HFF-Myc (cell line): ENCODE measurements around the gene LVRN.

Source experiments
- DNase-seq: peaks from one replicate; pipeline ENCODE4 v3.0.0-alpha.2; 2011; ENCODE audit warnings: low read depth; ENCODE audit errors: extremely low read depth
- H3K4me3 ChIP-seq: replicated peaks from 2 replicates; pipeline ENCODE4 v1.5.1; 2011; ENCODE audit warnings: low read depth, mild to moderate bottlenecking, control low read depth, low read length
- CTCF ChIP-seq: IDR thresholded peaks from 2 replicates; pipeline ENCODE4 v1.5.1; 2012; ENCODE audit warnings: mild to moderate bottlenecking, low read depth, low read length, control low read depth; ENCODE audit errors: missing control alignments

The LVRN gene

DNA sequence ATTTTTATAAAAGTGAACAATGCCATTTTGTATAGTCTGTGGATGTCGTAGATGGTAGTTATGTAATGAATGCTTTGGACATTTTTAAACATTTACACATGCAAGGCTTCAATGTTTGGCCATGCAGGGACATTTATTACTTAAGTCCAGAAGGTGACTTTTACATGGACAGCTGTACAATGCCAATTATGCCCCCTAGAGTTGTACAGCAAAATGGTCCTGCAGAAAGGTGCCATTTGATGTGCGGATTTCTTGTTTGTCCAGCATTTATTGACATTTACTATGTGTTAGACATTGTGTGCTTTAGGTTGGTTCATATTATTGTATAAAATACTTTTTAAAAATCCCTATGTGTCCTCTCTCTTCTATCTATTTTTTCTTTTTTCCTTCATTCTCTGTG, 100.1 kb downstream of the LVRN start:
- no peak overlapping the region for H3K4me3 ChIP-seq
- TF ChIP-seq CTCF, result peak; percentile 5
- DNase-seq, result no peak

DNA sequence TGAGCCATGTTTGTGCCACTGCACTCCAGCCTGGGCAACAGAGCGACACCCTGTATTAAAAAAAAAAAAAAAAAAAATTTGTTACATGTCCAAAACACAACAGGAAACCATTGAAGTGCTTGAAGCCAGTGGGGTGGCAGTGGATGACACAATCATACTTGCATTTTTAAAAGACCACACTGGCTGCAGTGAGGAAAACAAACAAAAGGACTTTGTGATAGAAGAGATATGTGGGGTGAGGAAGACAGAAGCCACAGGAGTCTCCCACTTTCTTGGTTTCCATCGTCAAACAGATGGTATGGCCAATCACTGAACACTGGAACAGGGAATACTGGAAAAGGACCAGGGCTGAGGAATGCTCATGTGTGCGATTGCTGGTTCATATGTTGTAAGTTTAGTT, 101.7 kb downstream of the LVRN start:
- DNase-seq, result no peak
- H3K4me3 ChIP-seq, result no peak overlapping the region
- no peak for TF ChIP-seq CTCF

GRCh38 chr5:116068028-116068632, 105.9 kb downstream of the LVRN start:
- peak; percentile 33 for DNase-seq
- H3K4me3 ChIP-seq, result no peak overlapping the region
- TF ChIP-seq CTCF, result peak; percentile 40

DNA sequence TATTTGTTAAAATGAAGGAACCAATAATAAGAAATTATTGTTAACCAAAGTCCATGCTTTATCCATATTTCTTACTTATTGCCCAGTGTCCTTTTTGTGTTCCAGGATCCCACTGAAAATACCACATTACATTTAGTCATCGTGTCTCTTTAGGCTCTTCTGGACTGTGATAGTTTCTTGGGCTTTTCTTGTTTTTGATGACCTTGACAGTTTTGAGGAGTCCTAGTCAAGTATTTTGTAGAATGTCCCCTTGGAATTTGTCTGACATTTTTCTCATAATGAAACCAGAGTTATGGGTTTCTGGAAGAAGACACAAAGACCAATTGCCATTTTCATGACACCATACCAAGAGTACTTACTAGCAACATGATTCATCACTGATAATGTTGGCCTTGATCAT, 108.9 kb downstream of the LVRN start:
- no peak for TF ChIP-seq CTCF
- H3K4me3 ChIP-seq, result no peak overlapping the region
- DNase-seq, result no peak

GRCh38 chr5:116075191-116075831, 113.0 kb downstream of the LVRN start:
- no peak overlapping the region for H3K4me3 ChIP-seq
- DNase-seq, result no peak
- TF ChIP-seq CTCF, result no peak

- TF ChIP-seq CTCF, result no peak
- H3K4me3 ChIP-seq, result no peak overlapping the region
- DNase-seq, result no peak
Measured at GRCh38 chr5:116076496-116076895, 114.2 kb downstream of the LVRN start.
